IPS-NIHi7 (cell line): ENCODE measurements around the gene CIC.

ENCODE experiments used
- DNase-seq: peaks from one replicate; pipeline ENCODE4 v3.0.0; 2012; ENCODE audit warnings: mixed read lengths; ENCODE audit errors: extremely low spot score

Gene CIC

DNA sequence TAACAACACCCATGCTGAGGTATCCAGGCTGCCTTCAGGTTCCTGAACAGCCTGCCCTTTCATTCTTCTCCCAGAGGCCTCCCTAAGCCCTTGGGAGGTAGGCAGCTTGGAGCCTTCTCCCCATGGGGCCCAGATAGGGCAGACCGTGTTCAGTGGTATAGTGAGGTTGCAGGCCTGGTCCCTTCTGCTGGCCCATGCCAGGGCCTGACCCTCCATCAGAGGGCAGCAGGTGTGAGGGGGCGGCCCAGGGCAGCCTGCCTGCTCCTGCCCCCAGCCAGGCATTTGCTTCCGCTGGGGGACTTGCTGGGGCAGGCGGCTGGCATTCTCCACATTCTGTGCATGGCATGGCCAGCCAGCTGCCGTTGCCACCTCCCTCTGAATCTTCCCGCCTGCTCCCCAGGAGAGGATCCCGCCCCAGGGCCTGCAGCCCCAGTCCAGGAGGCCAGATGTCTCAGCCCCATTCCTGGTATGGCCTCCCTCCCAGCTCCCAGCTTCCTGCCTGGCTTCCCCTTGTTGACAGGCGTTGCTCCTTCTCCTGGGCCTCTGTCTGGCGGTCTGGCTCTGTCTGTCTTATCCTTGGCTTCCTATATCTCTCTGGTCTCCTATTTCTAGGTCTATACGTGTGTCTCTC lies 8.9 kb downstream of the CIC start:
- DNase-seq, result no peak

GRCh38 chr19:42278452-42279154 lies 9.6 kb downstream of the CIC start:
- DNase-seq, result no peak

GRCh38 chr19:42279155-42279901 lies 10.3 kb downstream of the CIC start:
- DNase-seq, result no peak

- peak; percentile 91 for DNase-seq
These were observed 11.1 kb downstream of the CIC start for GRCh38 chr19:42279902-42280814.

- DNase-seq, result no peak
These were observed 11.7 kb downstream of the CIC start for GRCh38 chr19:42280815-42281145.

DNA sequence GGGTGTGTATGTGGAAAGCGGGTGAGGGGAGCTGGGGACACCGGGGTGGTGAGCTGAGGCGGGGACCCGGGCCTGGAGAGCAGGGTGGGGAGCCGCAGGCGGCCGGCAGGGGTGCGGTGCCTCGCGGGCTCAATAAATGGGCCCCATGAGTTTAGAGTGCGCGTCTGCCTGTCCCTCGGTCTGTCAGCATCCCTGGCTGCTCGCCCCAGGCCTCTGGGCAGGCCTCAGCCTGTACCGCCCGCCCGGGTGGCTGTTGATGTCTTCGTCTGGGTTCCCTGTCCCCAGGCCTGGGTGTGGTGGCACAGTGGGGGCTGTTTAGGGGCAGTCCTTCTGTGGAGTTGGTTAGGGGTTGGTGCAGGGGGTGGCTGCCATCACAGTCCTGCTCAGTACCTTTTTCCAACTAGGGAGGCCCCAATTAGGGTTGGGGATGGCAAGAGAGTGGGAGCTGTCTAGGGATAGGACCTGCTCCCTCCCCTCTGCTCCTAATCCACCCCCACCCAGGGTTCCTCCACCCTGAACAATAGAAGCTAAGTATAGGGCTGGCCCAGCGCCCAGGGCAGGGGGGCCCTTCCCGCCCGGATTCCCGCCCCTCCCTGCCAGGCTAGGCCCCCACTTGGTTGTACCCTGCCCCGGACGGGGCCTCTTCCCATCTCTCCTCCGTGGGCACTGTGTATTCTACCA lies 12.2 kb downstream of the CIC start:
- no peak for DNase-seq

DNA sequence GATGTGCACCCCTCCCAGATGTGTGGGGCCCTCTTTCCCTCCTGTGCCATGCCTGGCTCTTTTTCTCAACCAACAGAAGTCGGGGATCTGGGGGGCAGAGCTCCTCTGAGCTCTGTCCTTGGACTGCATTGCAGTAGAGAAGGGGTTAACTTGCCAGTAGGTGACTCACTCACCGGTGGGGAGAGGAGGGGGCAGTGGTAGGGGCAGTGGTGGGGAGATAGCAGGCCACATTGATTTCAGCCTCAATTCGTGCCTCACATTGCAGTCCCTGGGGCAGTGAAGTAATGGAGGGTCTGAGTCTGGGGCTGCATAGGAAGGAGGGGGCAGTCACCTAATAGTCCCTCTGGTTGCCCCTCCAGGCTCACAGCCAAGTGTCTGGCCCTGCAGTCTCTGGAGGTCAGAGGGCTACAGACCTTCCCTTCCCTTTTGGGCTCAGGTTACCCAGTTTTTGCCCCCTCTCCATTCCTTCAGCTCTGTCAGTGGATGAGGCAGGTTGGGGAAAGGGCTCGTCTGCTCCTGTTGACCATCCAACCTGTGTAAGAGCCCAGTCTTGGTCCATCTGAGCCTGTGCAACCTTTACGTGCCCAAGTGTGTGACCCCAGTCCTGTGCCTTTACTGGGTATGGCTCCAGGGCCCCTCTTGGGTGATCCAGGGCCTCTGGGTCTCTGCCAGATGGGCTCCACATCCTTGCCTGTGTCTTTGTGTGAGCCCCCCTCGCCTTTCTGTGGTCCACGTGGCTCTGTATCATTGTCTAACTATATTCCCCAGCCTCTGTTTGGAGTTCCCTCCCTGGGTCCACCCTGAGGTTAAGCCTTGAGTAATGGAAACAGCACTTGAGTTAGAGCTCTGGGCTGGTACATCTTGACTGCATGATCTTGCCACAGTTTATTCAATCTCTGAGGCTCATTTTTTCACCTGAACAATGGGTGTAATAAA lies 13.0 kb downstream of the CIC start:
- peak; percentile 66 for DNase-seq

- no peak for DNase-seq
These were observed 13.8 kb downstream of the CIC start for GRCh38 chr19:42282819-42283187.

DNA sequence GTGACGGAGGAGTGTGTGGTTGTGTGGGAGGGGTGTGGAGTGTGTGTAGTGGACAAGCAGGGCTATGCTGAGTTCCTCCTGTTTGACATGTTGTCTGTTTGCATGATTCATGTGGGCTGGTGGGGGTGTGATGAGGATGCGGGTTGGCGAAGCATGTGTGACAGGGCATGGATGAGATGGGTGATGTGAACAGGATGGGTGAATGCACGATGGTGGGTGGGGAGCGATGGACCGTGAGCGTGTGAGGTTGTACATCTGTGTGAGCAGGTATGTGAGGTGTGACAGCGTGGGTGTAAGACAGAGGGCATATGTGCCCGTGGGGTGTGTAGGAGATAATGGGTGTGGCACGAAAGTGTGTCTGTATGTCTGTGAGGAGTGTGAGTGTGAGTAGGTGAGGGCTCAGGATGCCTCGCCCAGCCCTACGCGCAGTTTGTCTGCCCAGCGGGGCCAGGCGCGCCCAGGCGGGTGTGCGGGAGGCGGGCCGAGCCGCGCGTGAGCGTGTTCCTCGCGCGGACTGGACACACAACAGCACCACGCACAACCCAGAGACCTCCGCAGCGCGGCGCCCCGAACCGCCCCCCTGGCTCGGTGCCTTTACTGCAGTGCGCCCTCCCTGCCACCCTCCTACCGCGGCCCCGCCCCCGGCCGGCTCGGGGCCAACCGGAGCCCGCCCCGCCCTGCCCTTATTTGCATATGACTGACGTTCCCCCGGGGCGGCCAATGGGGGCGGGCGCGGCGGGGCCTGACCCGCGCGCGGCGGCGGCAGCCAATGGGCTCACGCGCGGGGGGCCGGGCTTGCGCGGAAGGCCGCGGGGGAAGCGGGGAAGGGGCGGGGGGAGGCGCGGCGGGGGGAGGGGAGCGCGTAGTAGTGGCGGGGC lies 14.4 kb downstream of the CIC start:
- peak; percentile 92 for DNase-seq

- DNase-seq, result peak; percentile 79
These were observed 15.0 kb downstream of the CIC start for GRCh38 chr19:42284066-42284501.

DNA sequence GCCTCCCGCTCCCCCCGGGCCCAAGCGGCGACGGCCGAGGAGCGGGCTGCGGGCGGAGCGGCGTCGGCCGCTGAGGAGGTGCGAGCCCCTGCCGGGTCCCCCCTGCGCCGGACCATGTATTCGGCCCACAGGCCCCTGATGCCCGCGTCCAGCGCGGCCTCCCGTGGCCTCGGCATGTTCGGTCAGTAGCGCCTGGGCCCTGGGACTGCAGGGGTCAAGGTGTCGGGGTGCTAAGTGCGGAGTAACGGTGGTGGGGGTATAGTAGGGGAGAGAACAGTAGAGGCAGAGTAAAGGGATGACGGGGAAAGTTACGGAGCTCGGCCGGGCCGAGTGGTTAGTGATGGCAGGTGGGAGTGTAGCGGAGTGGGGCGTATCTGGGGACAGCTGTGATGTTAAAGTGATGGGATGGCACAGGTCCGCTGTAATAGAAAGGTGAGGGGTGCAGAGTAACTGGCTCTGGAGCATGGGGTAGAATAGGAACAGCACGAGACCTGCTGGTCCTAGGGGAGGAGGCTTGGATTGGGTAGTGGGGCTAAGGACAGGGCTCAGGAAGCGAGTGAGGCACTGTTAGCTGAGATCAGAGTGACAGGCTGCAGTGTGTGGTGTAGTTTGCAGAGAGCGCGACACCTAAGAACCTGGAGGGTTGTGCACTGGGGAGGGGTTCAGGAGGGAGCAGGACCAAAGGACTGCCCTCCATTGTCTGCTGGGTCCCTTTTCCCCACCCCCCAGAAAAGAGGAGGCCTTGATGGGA lies 15.7 kb downstream of the CIC start:
- DNase-seq, result no peak

DNA sequence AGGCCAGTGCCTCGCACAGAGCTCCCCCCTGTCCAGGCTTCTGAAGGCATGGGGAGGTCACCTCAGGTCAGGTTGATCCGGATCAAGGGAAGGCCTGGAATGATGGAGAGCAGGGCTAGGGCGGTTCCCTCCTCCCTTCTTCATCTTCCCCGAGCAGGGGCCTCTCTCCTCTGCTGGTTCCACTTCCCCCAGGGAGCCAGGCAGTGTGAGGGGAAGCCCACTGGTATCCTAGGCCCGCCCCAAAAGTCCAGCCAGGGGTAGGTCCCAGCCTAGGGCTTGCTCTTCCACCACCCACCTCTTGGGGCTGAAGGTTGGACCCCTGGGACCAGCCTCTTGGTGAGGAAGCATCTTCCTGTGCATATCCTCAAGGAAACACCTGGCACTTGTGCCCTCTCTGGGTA lies 16.5 kb downstream of the CIC start:
- DNase-seq, result no peak

GRCh38 chr19:42285988-42286348 lies 16.9 kb downstream of the CIC start:
- DNase-seq, result no peak

- no peak for DNase-seq
These were observed 17.4 kb downstream of the CIC start for GRCh38 chr19:42286349-42287016.

DNA sequence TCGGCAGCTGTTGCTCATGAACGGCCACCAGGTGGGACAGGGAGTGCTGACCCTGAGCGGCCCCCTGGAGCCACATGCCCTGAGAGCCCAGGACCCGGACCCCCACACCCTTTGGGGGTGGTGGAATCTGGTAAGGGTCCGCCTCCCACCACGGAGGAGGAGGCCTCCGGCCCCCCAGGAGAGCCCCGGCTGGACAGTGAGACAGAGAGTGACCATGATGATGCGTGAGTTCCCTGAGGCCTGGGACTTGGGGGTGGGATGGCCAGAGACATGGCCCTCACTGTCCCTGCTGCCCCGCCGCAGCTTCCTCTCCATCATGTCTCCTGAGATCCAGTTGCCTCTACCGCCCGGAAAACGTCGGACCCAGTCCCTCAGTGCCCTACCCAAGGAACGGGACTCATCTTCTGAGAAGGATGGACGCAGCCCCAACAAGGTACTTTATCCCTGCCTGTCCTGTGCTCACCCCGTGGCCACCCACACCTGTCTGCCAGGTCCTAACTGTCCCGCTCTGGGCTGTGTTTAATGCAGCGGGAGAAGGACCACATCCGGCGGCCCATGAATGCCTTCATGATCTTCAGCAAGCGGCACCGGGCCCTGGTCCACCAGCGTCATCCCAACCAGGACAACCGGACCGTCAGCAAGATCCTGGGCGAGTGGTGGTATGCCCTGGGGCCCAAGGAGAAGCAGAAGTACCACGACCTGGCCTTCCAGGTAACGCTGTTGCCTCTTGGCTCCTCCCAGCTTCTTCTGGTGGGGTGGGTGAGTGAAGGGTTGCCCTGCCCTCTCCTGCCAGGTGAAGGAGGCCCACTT lies 18.2 kb downstream of the CIC start:
- no peak for DNase-seq

DNA sequence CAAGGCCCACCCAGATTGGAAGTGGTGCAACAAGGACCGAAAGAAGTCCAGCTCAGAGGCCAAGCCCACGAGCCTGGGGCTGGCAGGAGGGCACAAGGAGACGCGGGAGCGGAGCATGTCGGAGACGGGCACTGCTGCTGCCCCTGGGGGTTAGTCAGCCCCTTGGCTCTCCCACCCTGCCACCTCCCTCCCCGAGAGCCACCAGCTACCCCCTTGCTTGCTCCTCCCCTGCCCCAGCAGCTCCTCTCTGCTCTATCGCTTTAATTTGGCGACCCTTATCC lies 18.7 kb downstream of the CIC start:
- no peak for DNase-seq

GRCh38 chr19:42288387-42288786 lies 19.3 kb downstream of the CIC start:
- no peak for DNase-seq
